Trophoblast cell (in vitro differentiated cells and primary cell): ENCODE data around the gene TC2N.

ENCODE experiments used
- DNase-seq, 2 donors: peaks; one replicate each; pipeline ENCODE4 v3.0.0-alpha.2; 2016
- H2AFZ ChIP-seq: 2 replicates; pipeline ENCODE4 v1.6.1; 2013; ENCODE audit warnings: low read length, moderate library complexity, mild to moderate bottlenecking; ENCODE audit not compliant: insufficient read depth, poor library complexity
- H2AK5ac ChIP-seq: 2 replicates; pipeline ENCODE4 v1.6.1; 2013; ENCODE audit warnings: mild to moderate bottlenecking, low read length
- H2BK120ac ChIP-seq: 2 replicates; pipeline ENCODE4 v1.6.1; 2013; ENCODE audit warnings: low read length, mild to moderate bottlenecking, moderate library complexity; ENCODE audit not compliant: insufficient read depth, poor library complexity
- H2BK12ac ChIP-seq: 2 replicates; pipeline ENCODE4 v1.6.1; 2013; ENCODE audit warnings: mild to moderate bottlenecking, low read length, moderate library complexity
- H2BK5ac ChIP-seq: 2 replicates; pipeline ENCODE4 v1.6.1; 2013; ENCODE audit warnings: low read length, low read depth, moderate library complexity, mild to moderate bottlenecking; ENCODE audit not compliant: poor library complexity
- H3K14ac ChIP-seq: 2 replicates; pipeline ENCODE4 v1.6.1; 2013; ENCODE audit warnings: mild to moderate bottlenecking, low read length
- H3K18ac ChIP-seq: 2 replicates; pipeline ENCODE4 v1.6.1; 2013; ENCODE audit warnings: mild to moderate bottlenecking, low read length
- H3K23ac ChIP-seq: 2 replicates; pipeline ENCODE4 v1.6.1; 2013; ENCODE audit warnings: low read length
- H3K27ac ChIP-seq: 2 replicates; pipeline ENCODE4 v1.5.1; 2013; ENCODE audit warnings: low read depth, mild to moderate bottlenecking, inconsistent platforms, low read length, moderate library complexity
- H3K27me3 ChIP-seq: 2 replicates; pipeline ENCODE4 v1.6.1; 2013; ENCODE audit warnings: inconsistent platforms, mild to moderate bottlenecking, low read length, moderate library complexity; ENCODE audit not compliant: insufficient read depth
- H3K36me3 ChIP-seq, 2 experiments: 1 replicate in 1 of 2; 2 replicates in 1 of 2; pipeline ENCODE4 v1.6.1; 2013; ENCODE audit warnings: low read length in 2 of 2, mild to moderate bottlenecking in 2 of 2, moderate library complexity in 1 of 2; ENCODE audit not compliant: insufficient read depth in 2 of 2, control insufficient read depth in 1 of 2
- H3K4ac ChIP-seq: 2 replicates; pipeline ENCODE4 v1.6.1; 2013; ENCODE audit warnings: low read depth, mild to moderate bottlenecking, low read length, moderate library complexity
- H3K4me1 ChIP-seq, 2 experiments: 1 replicate in 1 of 2; 2 replicates in 1 of 2; pipeline ENCODE4 v1.6.1; 2013; ENCODE audit warnings: low read length in 2 of 2, mild to moderate bottlenecking in 2 of 2, moderate library complexity in 1 of 2; ENCODE audit not compliant: insufficient read depth in 2 of 2, control insufficient read depth in 1 of 2
- H3K4me2 ChIP-seq: 2 replicates; pipeline ENCODE4 v1.6.1; 2013; ENCODE audit warnings: inconsistent platforms, mild to moderate bottlenecking, low read length, moderate library complexity
- H3K4me3 ChIP-seq: 2 replicates; pipeline ENCODE4 v1.5.1; 2013; ENCODE audit warnings: mild to moderate bottlenecking, low read depth, low read length, inconsistent platforms
- H3K79me1 ChIP-seq: one replicate; pipeline ENCODE4 v1.6.1; 2013; ENCODE audit warnings: low read length
- H3K79me2 ChIP-seq: 2 replicates; pipeline ENCODE4 v1.6.1; 2013; ENCODE audit warnings: low read length, mild to moderate bottlenecking; ENCODE audit not compliant: control insufficient read depth, insufficient read depth, poor library complexity
- H3K9ac ChIP-seq: 2 replicates; pipeline ENCODE4 v1.6.1; 2013; ENCODE audit warnings: mild to moderate bottlenecking, low read length
- H3K9me3 ChIP-seq: 2 replicates; pipeline ENCODE4 v1.6.1; 2013; ENCODE audit warnings: low read depth, mild to moderate bottlenecking, control low read depth, inconsistent platforms, low read length; ENCODE audit not compliant: insufficient read depth
- H4K12ac ChIP-seq: 2 replicates; pipeline ENCODE4 v1.6.1; 2013; ENCODE audit warnings: low read depth, mild to moderate bottlenecking, low read length, moderate library complexity
- H4K8ac ChIP-seq: 2 replicates; pipeline ENCODE4 v1.6.1; 2013; ENCODE audit warnings: low read depth, mild to moderate bottlenecking, low read length, moderate library complexity
- H4K91ac ChIP-seq: one replicate; pipeline ENCODE4 v1.6.1; 2013; ENCODE audit warnings: low read depth, mild to moderate bottlenecking, low read length, moderate library complexity
- WGBS: extraction: QIAGEN DNeasy Blood & Tissue Kit; methylation state at CpG from one replicate; pipeline ENCODE4 v1.1.7; 2013; ENCODE audit warnings: missing lambda C conversion rate; ENCODE audit not compliant: insufficient read length, insufficient coverage; ENCODE audit errors: extremely low coverage; 5-methylcytosine and 5-hydroxymethylcytosine counted together

Gene TC2N

GRCh38 chr14:91748049-91748448, 119.3 kb downstream of the TC2N start:
- Histone ChIP-seq H4K12ac (no peak overlapping the region), H3K4me3 (no peak overlapping the region), H3K9ac (no peak overlapping the region), H3K9me3 (no peaks in the 10 kb centered on the region), H3K27ac (no peak overlapping the region), H2AK5ac (no peak overlapping the region), H3K79me1 (no peaks in the 10 kb centered on the region), H3K4me2 (no peak overlapping the region), H3K36me3 (peaks cover 0 to 2% of the 10 kb centered on the region in 2 experiments), H3K27me3 (no peaks in the 10 kb centered on the region), H4K8ac (no peak overlapping the region), H4K91ac (no peak overlapping the region), H2AFZ (no peak overlapping the region), H3K23ac (no peak overlapping the region), H3K18ac (no peak overlapping the region), H3K4me1 (no peaks in the 10 kb centered on the region), H2BK5ac (no peak overlapping the region), H2BK12ac (no peak overlapping the region), H2BK120ac (no peak overlapping the region), H3K14ac (no peak overlapping the region), H3K79me2 (no peaks in the 10 kb centered on the region), H3K4ac (no peak overlapping the region)
- no CpG with 5 or more reads among the region's 2 CpGs for WGBS
- DNase-seq: no peak

- Histone ChIP-seq H2BK12ac (no peak overlapping the region), H3K4me3 (no peak overlapping the region), H4K8ac (no peak overlapping the region), H4K91ac (no peak overlapping the region), H3K36me3 (peaks cover 0 to 2% of the 10 kb centered on the region in 2 experiments), H2AFZ (no peak overlapping the region), H3K9ac (no peak overlapping the region), H3K23ac (no peak overlapping the region), H3K9me3 (no peaks in the 10 kb centered on the region), H3K79me1 (no peaks in the 10 kb centered on the region), H3K79me2 (no peaks in the 10 kb centered on the region), H3K27me3 (no peaks in the 10 kb centered on the region), H3K27ac (no peak overlapping the region), H4K12ac (no peak overlapping the region), H3K4me2 (no peak overlapping the region), H3K18ac (no peak overlapping the region), H3K4me1 (no peaks in the 10 kb centered on the region), H2AK5ac (no peak overlapping the region), H3K4ac (no peak overlapping the region), H2BK120ac (no peak overlapping the region), H3K14ac (no peak overlapping the region), H2BK5ac (no peak overlapping the region)
- no CpG with 5 or more reads among the region's 1 CpG for WGBS
- DNase-seq: no peak
Measured at GRCh38 chr14:91745344-91745743, 122.0 kb downstream of the TC2N start.

GRCh38 chr14:91744068-91744480, 123.3 kb downstream of the TC2N start:
- no peak overlapping the region for H3K4me2 ChIP-seq
- no CpG with 5 or more reads among the region's 2 CpGs for WGBS
- no peak overlapping the region for H3K23ac ChIP-seq
- H2BK5ac ChIP-seq: no peak overlapping the region
- no peak overlapping the region for H4K91ac ChIP-seq
- H4K12ac ChIP-seq: no peak overlapping the region
- H3K4me1 ChIP-seq: no peaks in the 10 kb centered on the region
- no peak overlapping the region for H2AK5ac ChIP-seq
- no peak overlapping the region for H3K27ac ChIP-seq
- H2AFZ ChIP-seq: no peak overlapping the region
- H3K9ac ChIP-seq: no peak overlapping the region
- H3K79me2 ChIP-seq: no peaks in the 10 kb centered on the region
- no peaks in the 10 kb centered on the region for H3K79me1 ChIP-seq
- H3K4me3 ChIP-seq: no peak overlapping the region
- no peak overlapping the region for H4K8ac ChIP-seq
- no peak overlapping the region for H3K18ac ChIP-seq
- no peak overlapping the region for H3K14ac ChIP-seq
- no peaks in the 10 kb centered on the region for H3K27me3 ChIP-seq
- H2BK120ac ChIP-seq: no peak overlapping the region
- H3K9me3 ChIP-seq: no peaks in the 10 kb centered on the region
- no peak overlapping the region for H3K4ac ChIP-seq
- no peak overlapping the region for H2BK12ac ChIP-seq
- DNase-seq: no peak
- H3K36me3 ChIP-seq: peaks cover 0 to 2% of the 10 kb centered on the region in 2 experiments

GRCh38 chr14:91743305-91743653, 124.1 kb downstream of the TC2N start:
- H4K8ac ChIP-seq: no peak overlapping the region
- H2BK120ac ChIP-seq: no peak overlapping the region
- no peak overlapping the region for H3K9ac ChIP-seq

More at GRCh38 chr14:91743305-91743653, 124.1 kb downstream of the TC2N start:
- Histone ChIP-seq H3K4me2 (no peak overlapping the region), H2BK5ac (no peak overlapping the region), H3K4me1 (no peaks in the 10 kb centered on the region), H3K4ac (no peak overlapping the region), H3K27me3 (no peaks in the 10 kb centered on the region), H3K79me2 (no peaks in the 10 kb centered on the region), H3K36me3 (peaks cover 0 to 2% of the 10 kb centered on the region in 2 experiments), H2AK5ac (no peak overlapping the region), H3K14ac (no peak overlapping the region), H3K23ac (no peak overlapping the region), H3K9me3 (no peaks in the 10 kb centered on the region), H3K4me3 (no peak overlapping the region), H2AFZ (no peak overlapping the region), H3K18ac (no peak overlapping the region), H3K79me1 (no peaks in the 10 kb centered on the region), H3K27ac (no peak overlapping the region), H2BK12ac (no peak overlapping the region), H4K12ac (no peak overlapping the region), H4K91ac (no peak overlapping the region)
- no peak for DNase-seq
- no CpG with 5 or more reads among the region's 2 CpGs for WGBS
